Effector CD8-positive, alpha-beta T cell (primary cell): ENCODE results near the gene ZFAND2B.

Source experiments
- DNase-seq: peaks from one replicate; lab custom pipeline; 2025; lab: John Stamatoyannopoulos, UW

ZFAND2B gene

DNA sequence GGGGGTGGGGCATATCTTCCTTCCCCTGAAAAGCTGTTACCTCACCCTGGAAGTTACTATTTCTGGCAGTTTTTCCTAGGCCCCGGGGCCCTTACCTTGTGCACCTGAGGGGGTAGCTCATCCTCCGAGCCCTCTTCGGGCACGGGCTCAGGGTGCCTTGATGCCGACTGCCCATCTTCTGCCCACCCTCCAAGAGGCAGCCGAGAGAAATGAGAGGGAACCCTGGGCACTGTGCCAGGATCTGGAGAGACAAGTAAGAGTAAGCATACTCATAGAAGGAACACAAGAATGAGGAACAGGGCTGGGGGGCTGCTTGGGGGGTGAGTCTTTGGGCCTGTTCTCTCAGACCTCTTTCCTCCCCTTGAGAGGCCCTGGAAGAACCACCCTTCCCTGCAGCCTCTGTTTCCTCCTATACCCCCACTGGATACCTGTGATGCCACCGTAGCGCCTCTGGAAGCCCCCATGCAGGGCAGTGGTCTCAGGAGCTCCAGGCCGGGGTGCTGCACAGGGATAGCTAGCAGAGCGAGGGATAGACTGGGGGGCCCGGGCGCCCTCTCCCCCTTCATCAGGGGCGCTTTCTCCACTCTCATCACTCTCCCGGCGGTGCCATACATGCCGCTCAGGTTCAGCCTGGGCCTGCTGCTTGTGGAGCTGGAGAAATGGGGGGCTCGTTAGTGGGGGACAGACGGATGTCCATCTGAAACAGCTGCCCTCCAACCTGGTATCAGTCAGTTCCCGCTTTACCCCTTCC, 14.2 kb downstream of the ZFAND2B start:
- DNase-seq: no peak

- DNase-seq: no peak
Measured at GRCh38 chr2:219221957-219222518, 15.5 kb downstream of the ZFAND2B start.

GRCh38 chr2:219223831-219224610, 17.4 kb downstream of the ZFAND2B start:
- DNase-seq: no peak

DNA sequence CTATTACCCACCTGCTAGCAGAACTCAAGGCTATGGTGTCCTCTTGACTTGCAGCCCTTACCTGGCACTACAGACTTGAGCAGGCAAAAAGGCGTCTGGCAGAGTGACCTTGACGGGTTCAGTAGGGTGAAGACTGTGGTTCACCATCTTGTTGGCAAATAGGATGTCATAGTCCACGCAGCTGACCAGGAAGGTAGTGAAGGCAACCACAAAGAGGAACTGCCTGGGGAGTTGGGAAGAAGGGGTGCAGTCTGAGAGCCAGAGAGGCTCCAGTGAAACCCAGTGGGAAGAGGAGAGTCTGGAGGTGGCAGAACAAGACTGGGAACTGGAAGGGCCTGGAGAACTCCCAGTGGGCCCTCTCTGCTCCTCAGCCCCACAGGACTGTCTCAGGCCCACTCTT, 18.8 kb downstream of the ZFAND2B start:
- DNase-seq: no peak

GRCh38 chr2:219228041-219228910, 21.7 kb downstream of the ZFAND2B start:
- DNase-seq: no peak

DNA sequence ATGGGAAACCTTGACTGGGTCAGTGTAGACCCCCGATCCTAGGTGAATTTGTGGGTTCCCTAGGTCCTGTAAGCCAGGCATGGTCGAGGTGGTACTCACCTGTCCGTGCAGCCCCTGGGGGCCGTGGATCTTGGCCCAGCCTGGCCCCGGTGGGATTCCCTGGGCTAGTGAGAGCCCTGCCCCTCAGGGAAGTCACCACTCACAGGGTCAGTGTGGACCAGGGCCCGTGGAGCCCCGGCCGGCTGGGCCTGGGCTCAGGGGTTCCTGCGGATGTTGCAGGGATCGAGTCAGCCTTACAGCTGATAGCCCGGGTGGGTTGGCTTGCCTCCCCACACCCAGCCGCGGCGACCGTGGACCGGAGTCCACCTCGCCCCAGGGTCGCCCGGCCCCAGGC, 22.3 kb downstream of the ZFAND2B start:
- no peak for DNase-seq

- DNase-seq: peak; percentile 97
Measured at GRCh38 chr2:219229305-219230058, 22.9 kb downstream of the ZFAND2B start, which contains the start of the genes ANKZF1 and ATG9A. TSS of gene ANKZF1 (plus strand) at chr2:219229806. CDS start at chr2:219230258, 452 bp downstream. TSS of gene ATG9A (minus strand) at chr2:219229636. CDS start at chr2:219228024, 1,612 bp downstream.

- DNase-seq: peak; percentile 13
Measured at GRCh38 chr2:219230059-219230540, 23.5 kb downstream of the ZFAND2B start.

- no peak for DNase-seq
Measured at GRCh38 chr2:219234331-219234730, 27.7 kb downstream of the ZFAND2B start.

DNA sequence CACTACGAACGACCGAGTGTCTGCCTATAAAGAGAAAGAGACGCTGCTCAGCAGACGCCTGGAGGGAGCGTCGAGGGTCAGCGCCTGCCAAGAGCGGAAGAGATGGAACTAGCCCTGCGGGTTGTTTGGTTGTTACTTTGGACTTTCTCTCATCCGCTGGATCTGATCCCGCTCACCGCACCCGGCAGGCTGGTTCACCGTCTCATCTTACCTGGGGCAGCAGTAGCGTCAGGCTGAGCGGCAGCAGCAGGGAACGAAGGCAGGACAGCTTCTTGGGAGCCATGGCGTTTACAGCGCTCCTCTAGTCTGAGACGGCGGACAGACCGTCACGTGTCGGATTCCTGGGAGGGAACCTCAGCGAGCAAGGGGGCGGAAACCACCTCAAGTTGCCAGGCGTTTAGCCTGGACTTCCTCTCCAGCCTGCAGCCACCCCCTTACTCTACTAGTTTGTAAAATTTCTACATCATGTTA, 36.7 kb downstream of the ZFAND2B start:
- no peak for DNase-seq

DNA sequence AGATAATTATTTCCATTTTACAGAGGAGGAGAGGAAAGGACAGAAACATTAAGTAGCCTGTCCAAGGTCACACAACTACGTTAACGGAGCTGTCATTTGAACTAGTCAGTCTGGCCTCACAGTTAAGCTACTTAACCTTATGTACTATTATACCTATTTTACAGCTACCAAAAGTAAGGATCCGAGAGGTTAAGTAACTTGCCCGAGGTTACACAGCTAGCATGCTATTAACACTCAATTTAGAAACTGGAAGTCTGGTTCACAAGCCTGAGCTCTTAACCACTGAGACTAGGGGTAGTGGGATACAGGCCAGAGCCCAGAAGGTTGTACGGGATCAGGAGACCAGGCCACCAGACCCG, 38.2 kb downstream of the ZFAND2B start:
- no peak for DNase-seq

GRCh38 chr2:219245148-219245898, 38.7 kb downstream of the ZFAND2B start, which contains the start of the genes GLB1L and STK16:
TSS of gene GLB1L (minus strand) at chr2:219245444. CDS start at chr2:219243573, 1,871 bp downstream.
TSS of gene STK16 (plus strand) at chr2:219245479. CDS start at chr2:219246000, 521 bp downstream.
- peak; percentile 70 for DNase-seq

DNA sequence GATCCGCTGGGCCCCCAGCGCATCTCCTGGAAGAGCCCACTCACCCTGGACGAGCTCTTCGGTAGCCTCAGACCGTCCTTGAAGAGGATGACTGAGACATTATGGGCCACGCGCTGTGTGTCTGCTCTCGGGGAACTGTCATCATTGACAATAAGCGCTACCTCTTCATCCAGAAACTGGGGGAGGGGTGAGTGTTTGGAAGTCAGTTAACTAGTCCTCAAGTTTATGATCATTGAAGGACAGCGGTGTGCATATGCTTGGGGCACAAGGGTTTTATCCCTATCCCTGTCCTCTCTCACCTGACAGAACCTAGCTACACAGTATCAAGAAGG, 39.3 kb downstream of the ZFAND2B start:
- no peak for DNase-seq

GRCh38 chr2:219246559-219246958, 40.0 kb downstream of the ZFAND2B start:
- DNase-seq: no peak

DNA sequence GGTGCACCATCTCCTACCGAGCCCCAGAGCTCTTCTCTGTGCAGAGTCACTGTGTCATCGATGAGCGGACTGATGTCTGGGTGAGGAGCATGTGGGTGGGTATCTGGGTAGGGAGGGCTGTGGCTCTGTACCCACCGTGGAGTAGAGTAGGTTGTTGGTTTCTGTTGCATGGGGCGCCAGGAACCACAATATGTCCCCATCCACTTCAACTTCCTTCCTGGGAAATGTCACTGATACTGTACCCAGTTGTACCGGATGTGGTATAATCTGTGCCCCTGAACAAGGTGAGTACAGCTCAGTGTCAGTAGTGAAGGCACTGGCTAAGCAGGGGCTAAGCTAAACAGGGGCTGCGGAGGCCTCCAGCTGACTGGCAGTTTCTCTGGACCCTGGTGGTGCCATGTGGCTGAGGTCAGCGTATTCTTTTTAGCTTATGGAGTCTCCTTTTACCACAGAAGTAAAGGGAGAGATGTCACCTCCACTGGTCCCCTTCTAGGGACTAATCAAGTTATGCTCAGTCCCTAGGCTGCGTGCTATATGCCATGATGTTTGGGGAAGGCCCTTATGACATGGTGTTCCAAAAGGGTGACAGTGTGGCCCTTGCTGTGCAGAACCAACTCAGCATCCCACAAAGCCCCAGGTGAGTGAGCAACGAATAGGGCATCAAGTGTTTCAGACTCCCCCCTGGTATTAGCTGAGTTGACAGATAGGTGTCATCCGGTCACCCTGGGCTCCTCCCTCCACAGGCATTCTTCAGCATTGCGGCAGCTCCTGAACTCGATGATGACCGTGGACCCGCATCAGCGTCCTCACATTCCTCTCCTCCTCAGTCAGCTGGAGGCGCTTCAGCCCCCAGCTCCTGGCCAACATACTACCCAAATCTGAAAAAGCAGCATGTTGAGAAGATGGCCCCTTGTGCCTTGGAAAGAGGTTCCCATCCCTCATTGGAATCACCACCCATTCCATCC, 41.4 kb downstream of the ZFAND2B start:
- peak; percentile 30 for DNase-seq

DNA sequence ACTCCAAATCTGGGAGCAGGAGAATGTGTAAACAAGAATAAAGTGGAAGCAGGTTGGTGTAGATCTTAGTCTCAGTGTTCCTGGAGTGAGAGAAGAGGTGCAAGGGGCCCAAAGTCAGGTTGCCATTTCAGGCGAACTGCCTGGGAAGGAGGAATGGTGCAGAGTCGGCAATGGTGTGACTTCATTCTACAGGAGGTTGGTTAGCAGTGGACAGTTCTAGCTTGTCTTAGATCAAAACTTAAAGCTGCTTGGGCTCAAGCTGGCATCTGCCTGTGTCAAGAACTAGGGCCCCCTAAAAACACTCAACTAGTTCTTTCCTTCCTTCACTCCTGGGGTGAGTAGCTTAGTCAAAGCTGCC, 42.2 kb downstream of the ZFAND2B start:
- DNase-seq: no peak

DNA sequence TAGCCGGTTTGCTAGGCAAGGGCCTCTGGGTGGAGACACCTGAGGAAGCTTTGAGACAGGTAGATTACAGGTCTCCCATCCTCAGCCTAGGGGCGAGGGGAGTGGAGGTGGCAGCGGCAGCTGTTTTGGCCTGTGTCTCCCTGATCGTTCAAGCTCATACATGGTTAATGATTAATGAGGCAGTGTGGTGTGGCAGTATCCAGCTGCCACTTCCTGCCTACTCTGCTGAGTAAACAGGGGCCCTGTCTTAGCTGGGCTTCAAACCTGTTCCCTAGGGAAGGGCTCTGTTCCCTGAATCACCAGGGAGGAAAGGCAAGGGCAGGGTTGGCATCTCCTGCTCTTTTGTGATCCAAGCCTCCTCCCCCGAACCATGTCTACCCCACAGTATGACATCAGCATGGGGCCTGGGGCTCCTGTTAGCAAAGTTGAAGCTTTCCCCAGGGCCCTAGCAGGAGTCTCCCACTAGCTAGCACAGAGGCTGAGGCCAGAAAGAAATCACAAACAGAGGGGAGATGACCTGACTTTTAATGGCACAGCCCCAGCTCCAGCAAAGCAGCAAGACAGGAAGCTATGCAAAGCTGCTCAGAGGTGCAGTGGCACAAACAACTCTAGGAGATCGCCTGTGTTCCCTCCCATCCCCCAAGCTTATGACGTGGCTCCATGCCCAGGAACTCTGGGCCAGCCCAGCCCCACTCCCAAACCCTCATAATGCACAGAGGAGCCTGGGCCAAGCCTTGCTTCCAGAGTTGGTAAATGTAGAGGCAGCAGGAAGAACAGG, 42.8 kb downstream of the ZFAND2B start:
- no peak for DNase-seq
